ENCODE measurements around the gene FRMD5. TPM values are rescaled to one million over a fixed set of nuclear protein-coding genes. Genes with fewer than 3 reads are reported as not detected.

The FRMD5 gene
- polyA plus RNA-seq, 1 donor from 2014 or later: 25.8 TPM

- Histone ChIP-seq H3F3A (ENCODE audit: insufficient read depth, low read length, poor library complexity, severe bottlenecking) (no peaks in the 10 kb centered on the region), H3K4me2 (ENCODE audit: low read length) (no peak overlapping the region), H3K79me2 (replicated peaks; ENCODE audit: insufficient read depth, low read length) (no peaks in the 10 kb centered on the region), H3K36me3 (ENCODE audit: insufficient read depth, low read length) (no peaks in the 10 kb centered on the region), H3K9ac (ENCODE audit: low read length) (no peak overlapping the region), H3K27ac (ENCODE audit: low read length) (no peak overlapping the region), H3K9me3 (ENCODE audit: low read length) (no peaks in the 10 kb centered on the region), H3K27me3 (ENCODE audit: insufficient read depth, low read depth, low read length) (no peaks in the 10 kb centered on the region), H3K4me3 (ENCODE audit: low read length) (no peak overlapping the region), H3K9me2 (ENCODE audit: insufficient read depth, low read length) (no peaks in the 10 kb centered on the region), H2AFZ (ENCODE audit: low read depth, low read length) (no peak overlapping the region), H4K20me1 (ENCODE audit: insufficient read depth) (no peaks in the 10 kb centered on the region)
- TF ChIP-seq CTCF (IDR thresholded peaks at IDR 0.05; ENCODE audit: poor library complexity, severe bottlenecking) (no peak), RAD21 (conservative IDR thresholded peaks at IDR 0.05) (no peak), POLR2AphosphoS5 (IDR thresholded peaks at IDR 0.05) (no peak), SMC3 (conservative IDR thresholded peaks at IDR 0.05; ENCODE audit: poor library complexity) (no peak), MXI1 (conservative IDR thresholded peaks at IDR 0.05; ENCODE audit: poor library complexity, severe bottlenecking) (no peak), EP300 (conservative IDR thresholded peaks at IDR 0.05; ENCODE audit: poor library complexity, severe bottlenecking) (no peak), TAF1 (IDR thresholded peaks at IDR 0.05; ENCODE audit: low read depth) (no peak), REST (IDR thresholded peaks at IDR 0.05; ENCODE audit: borderline replicate concordance) (no peak)
Observed at GRCh38 chr15:44023176-44023575, 171.9 kb downstream of the FRMD5 start.

- TF ChIP-seq EZH2 (IDR thresholded peaks at IDR 0.05; ENCODE audit: borderline replicate concordance, insufficient read depth, low read length, poor library complexity, severe bottlenecking): no peak
- no peak overlapping the region for H3K9ac ChIP-seq (ENCODE audit: low read length)
- H3K36me3 ChIP-seq (ENCODE audit: insufficient read depth, low read length): no peaks in the 10 kb centered on the region
- H3K4me2 ChIP-seq (ENCODE audit: low read length): no peak overlapping the region
- no peaks in the 10 kb centered on the region for H3K9me2 ChIP-seq (ENCODE audit: insufficient read depth, low read length)
- no peak overlapping the region for H2AFZ ChIP-seq (ENCODE audit: low read depth, low read length)
- no peaks in the 10 kb centered on the region for H3K79me2 ChIP-seq (replicated peaks; ENCODE audit: insufficient read depth, low read length)
- H4K20me1 ChIP-seq (ENCODE audit: insufficient read depth): no peaks in the 10 kb centered on the region
- H3F3A ChIP-seq (ENCODE audit: insufficient read depth, low read length, poor library complexity, severe bottlenecking): no peaks in the 10 kb centered on the region
- H3K9me3 ChIP-seq (ENCODE audit: low read length): no peaks in the 10 kb centered on the region
- H3K27ac ChIP-seq (ENCODE audit: low read length): no peak overlapping the region
- H3K27me3 ChIP-seq (ENCODE audit: insufficient read depth, low read depth, low read length): no peaks in the 10 kb centered on the region
- no peak overlapping the region for H3K4me3 ChIP-seq (ENCODE audit: low read length)
Observed at GRCh38 chr15:44018151-44018550, 176.9 kb downstream of the FRMD5 start.

All from neural cell (in vitro differentiated cells).